Spleen (tissue), 7 donors: ENCODE data around the gene KRTAP2-4.

ENCODE experiments used
- POLR2A ChIP-seq, 3 donors: fragments of 450-650 bp; IDR thresholded peaks; one replicate each; pipeline ENCODE4 v1.5.1; 2017; ENCODE audit warnings: antibody characterized with exemption in 3 of 3, mild to moderate bottlenecking in 1 of 3
- POLR2AphosphoS5 ChIP-seq, 3 donors: sonication (generic); formaldehyde crosslinking; IDR thresholded peaks; one replicate each; pipeline ENCODE4 v1.5.1; 2017; ENCODE audit warnings: antibody characterized with exemption in 3 of 3
- TF ChIP-seq, protein P1 (sequence below), 11 experiments: fragments of 200-600 bp in 7 of 11; fragments of 450-650 bp in 4 of 11; sonication (generic) in 4 of 11; IDR thresholded peaks in 8 of 11; conservative IDR thresholded peaks in 3 of 11; 1 replicate in 7 of 11; 2 replicates in 4 of 11; pipeline versions ENCODE4 v1.4.0 to v1.8.0; 2016 to 2021; ENCODE audit warnings: antibody characterized with exemption in 11 of 11, inconsistent platforms in 4 of 11, mild to moderate bottlenecking in 1 of 11
- donor health status: DM: no; HTN: no; CAD: no; lungs with moderate emphysema.
- donor health status: DM: no; HTN: no; CAD: no.
- donor health status: DM: no; HTN: no; CAD: no.

DNA sequence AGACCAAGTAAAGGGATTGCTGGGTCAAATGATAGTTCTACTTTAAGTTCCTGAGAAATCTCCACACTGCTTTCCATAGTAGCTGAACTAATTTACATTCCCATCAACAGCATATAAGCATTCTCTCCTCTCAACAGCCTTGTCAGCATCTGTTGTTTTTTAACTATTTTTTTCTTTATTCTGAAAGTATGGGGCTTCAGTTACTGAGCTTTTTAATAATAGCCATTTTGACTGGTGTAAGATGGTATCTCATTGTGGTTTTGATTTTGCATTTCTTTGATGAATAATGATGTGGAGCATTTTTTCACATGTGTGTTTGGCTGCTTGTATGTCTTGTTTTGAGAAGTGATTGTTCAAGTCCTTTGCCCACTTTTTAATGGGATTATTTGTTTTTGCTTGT lies 13.1 kb downstream of the KRTAP2-4 start:
- TF ChIP-seq, protein P1, sequence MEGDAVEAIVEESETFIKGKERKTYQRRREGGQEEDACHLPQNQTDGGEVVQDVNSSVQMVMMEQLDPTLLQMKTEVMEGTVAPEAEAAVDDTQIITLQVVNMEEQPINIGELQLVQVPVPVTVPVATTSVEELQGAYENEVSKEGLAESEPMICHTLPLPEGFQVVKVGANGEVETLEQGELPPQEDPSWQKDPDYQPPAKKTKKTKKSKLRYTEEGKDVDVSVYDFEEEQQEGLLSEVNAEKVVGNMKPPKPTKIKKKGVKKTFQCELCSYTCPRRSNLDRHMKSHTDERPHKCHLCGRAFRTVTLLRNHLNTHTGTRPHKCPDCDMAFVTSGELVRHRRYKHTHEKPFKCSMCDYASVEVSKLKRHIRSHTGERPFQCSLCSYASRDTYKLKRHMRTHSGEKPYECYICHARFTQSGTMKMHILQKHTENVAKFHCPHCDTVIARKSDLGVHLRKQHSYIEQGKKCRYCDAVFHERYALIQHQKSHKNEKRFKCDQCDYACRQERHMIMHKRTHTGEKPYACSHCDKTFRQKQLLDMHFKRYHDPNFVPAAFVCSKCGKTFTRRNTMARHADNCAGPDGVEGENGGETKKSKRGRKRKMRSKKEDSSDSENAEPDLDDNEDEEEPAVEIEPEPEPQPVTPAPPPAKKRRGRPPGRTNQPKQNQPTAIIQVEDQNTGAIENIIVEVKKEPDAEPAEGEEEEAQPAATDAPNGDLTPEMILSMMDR (IDR thresholded peaks at IDR 0.05 in 8 of 11, conservative IDR thresholded peaks at IDR 0.05 in 3 of 11): no peak
- TF ChIP-seq POLR2A (IDR thresholded peaks at IDR 0.05): no peak
- no peak for TF ChIP-seq POLR2AphosphoS5 (IDR thresholded peaks at IDR 0.05)
